ENCODE measurements around the gene PEMT.

DNA sequence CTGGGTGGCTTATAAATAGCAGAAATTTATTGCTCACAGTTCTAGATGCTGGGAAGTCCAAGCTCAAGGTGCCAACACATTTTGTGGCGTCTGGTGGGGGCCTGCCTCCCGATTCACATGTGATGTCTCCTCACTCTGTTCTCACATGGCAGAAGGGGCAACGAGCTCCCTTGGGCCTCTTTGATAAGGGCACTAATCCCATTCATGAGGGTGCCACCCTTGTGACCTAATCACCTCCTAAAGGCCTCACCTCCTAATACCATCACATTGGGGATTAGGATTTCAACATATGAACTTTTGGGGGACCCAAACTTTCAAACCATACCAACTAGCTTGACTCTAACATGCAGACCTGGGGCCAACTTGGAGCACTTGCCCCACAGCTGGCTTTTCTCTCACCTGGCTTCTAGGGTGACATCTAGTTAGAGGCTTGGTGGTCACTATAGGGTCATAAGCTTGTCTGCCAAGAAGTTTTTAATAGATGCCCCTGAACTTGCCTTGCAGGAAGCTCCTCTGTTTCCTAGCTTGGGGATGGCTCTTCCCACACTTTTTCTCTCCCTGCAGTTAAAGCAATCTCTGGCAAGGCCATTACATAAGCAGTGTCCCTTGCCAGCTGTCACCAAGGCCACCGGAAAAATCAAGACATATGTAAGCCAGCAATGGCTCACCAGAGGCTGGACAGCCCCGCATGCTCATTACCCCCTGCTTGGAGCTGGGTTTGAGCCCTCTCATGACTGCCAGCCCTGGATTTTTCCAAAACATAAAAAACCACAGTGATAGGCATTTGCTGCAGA lies 123.1 kb downstream of the PEMT start:
- TF ChIP-seq POLR2AphosphoS5 (IDR thresholded peaks at IDR 0.05; ENCODE audit: low read depth): no peak
- TF ChIP-seq, protein P1, sequence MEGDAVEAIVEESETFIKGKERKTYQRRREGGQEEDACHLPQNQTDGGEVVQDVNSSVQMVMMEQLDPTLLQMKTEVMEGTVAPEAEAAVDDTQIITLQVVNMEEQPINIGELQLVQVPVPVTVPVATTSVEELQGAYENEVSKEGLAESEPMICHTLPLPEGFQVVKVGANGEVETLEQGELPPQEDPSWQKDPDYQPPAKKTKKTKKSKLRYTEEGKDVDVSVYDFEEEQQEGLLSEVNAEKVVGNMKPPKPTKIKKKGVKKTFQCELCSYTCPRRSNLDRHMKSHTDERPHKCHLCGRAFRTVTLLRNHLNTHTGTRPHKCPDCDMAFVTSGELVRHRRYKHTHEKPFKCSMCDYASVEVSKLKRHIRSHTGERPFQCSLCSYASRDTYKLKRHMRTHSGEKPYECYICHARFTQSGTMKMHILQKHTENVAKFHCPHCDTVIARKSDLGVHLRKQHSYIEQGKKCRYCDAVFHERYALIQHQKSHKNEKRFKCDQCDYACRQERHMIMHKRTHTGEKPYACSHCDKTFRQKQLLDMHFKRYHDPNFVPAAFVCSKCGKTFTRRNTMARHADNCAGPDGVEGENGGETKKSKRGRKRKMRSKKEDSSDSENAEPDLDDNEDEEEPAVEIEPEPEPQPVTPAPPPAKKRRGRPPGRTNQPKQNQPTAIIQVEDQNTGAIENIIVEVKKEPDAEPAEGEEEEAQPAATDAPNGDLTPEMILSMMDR (IDR thresholded peaks at IDR 0.05; ENCODE audit: insufficient read depth, low read length): no peak
